ENCODE measurements around the gene CHRNA7. TPM values are rescaled to one million over a fixed set of nuclear protein-coding genes. Genes with fewer than 3 reads are reported as not detected.

Gene CHRNA7
- total RNA-seq, 2 experiments from 2014 or later = 0.43 to 0.44 TPM

DNA sequence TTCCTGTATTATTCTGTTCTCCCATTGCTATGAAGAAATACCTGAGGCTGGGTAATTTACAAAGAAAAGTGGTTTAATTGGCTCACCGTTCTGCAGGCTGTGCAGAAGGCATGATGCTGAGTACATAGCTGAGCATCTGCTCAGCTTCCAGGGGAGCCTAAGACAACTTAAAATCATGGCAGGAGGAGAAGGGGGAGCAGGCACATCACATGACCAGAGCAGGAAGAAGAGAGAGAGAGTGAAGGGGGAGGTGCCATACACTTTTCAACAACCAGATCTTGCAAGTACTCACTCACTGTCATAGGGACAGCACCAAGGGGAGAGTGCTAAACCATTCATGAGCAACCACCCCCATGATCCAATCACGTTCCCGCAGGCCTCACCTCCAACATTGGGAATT lies 188.4 kb downstream of the CHRNA7 start:
- Mint-ChIP-seq H3K4me1 (no peaks in the 10 kb centered on the region), H3K27me3 (peaks cover 5% of the 10 kb centered on the region), H3K4me3 (no peak overlapping the region), H3K36me3 (no peaks in the 10 kb centered on the region), H3K9me3 (peaks cover 4% of the 10 kb centered on the region), H3K27ac (no peak overlapping the region)
- no peak for ATAC-seq (ENCODE audit: low read depth)
- POLR2A ChIA-PET = no interaction called here
- no peak for DNase-seq

Other genes starting within 250 kb of the CHRNA7 start
- 1 to 10 TPM; 3.3 to 3.4 TPM for gene OTUD7A, start 159.8 kb upstream of the CHRNA7 start, total RNA-seq